A673 (cell line): ENCODE measurements around the gene RUFY2.

ENCODE experiments used
- CTCF ChIP-seq: fragments of 300-800, 200-600 bp; sonication (generic); conservative IDR thresholded peaks from 2 replicates; pipeline ENCODE4 v1.5.1; 2017; ENCODE audit warnings: low read depth, mild to moderate bottlenecking, antibody characterized with exemption, low read length, moderate library complexity, mixed read lengths
- EZH2 ChIP-seq: fragments of 200-600 bp; sonication (generic); IDR thresholded peaks from 2 replicates; pipeline ENCODE4 v1.6.1; 2017; ENCODE audit warnings: borderline replicate concordance, low read depth, mild to moderate bottlenecking, mixed read lengths, antibody characterized with exemption, low read length; ENCODE audit not compliant: poor library complexity, severe bottlenecking

GRCh38 chr10:68315582-68315981 lies 91.5 kb downstream of the RUFY2 start:
- no peak for TF ChIP-seq CTCF
- no peak for TF ChIP-seq EZH2
